Pancreas (tissue), 10 donors: ENCODE measurements around the gene SERPINI1. TPM values are rescaled to one million over a fixed set of nuclear protein-coding genes. Genes with fewer than 3 reads are reported as not detected.

Experiments used
- ATAC-seq, 4 donors: fragments of 200-7000 bp; cut with Tn5 transposase; one replicate each; pipeline versions ENCODE4 v1.8.0 to v1.9.1; 2020; ENCODE audit warnings: mild to moderate bottlenecking in 4 of 4, moderate library complexity in 4 of 4
- DNase-seq, 6 donors: peaks; one replicate each; pipeline ENCODE4 v3.0.0-alpha.2; 2020
- FAIRE-seq: peaks from 2 replicates; lab custom pipeline; 2012; peaks lifted over from hg19 to GRCh38; lab: Jason Lieb, UNC
- H3K27ac ChIP-seq, 4 donors: fragments of 200-600 bp; sonication (generic); 1 replicate in 3 of 4; 2 replicates in 1 of 4; pipeline versions ENCODE4 v1.5.0 to v1.8.0; 2020
- H3K27me3 ChIP-seq, 4 donors: fragments of 200-600 bp; one replicate each; pipeline ENCODE4 v1.8.0; 2021
- H3K36me3 ChIP-seq, 3 donors: fragments of 200-600 bp; sonication (generic) in 1 of 3; one replicate each; pipeline versions ENCODE4 v1.5.0 to v1.8.0; 2020 to 2021
- H3K4me1 ChIP-seq, 3 donors: fragments of 200-600 bp; one replicate each; pipeline ENCODE4 v1.8.0; 2021
- H3K4me3 ChIP-seq, 4 donors: fragments of 200-600 bp; sonication (generic) in 2 of 4; one replicate each; pipeline versions ENCODE4 v1.5.0 to v1.8.0; 2020 to 2021
- H3K9me3 ChIP-seq, 4 donors: fragments of 200-600 bp; one replicate each; pipeline ENCODE4 v1.8.0; 2021
- WGBS, 2 donors: extraction: QIAGEN DNeasy Blood & Tissue Kit; methylation state at CpG; one replicate each; pipeline ENCODE4 v1.1.7; 2013; 5-methylcytosine and 5-hydroxymethylcytosine counted together
- intact Hi-C, 3 donors: fragments of 100-400 bp; cut with DNase I; formaldehyde crosslinking; loops; one replicate each; pipeline versions ENCODE4 v1.11.1 to v1.14.2; 2022
- polyA plus RNA-seq, 2 donors: library from polyadenylated mRNA; stranded (reverse); fragments of 200-250 nt; gene quantifications; one replicate each; pipeline ENCODE4 v1.2.3, GENCODE V29; 2013
- total RNA-seq, 6 donors: library from RNA; stranded (reverse); fragmentation: NEBNext Ultra II Directional in 4 of 6; extraction: Animal tissue kit (Norgen Biotek cat#: 25700) in 4 of 6; gene quantifications; one replicate each; pipeline versions ENCODE4 v1.2.1 to v1.2.4, GENCODE V29; 2021 to 2023
- TF ChIP-seq, protein P1 (sequence below), 4 donors: fragments of 200-600 bp; sonication (generic) in 3 of 4; IDR thresholded peaks; one replicate each; pipeline versions ENCODE4 v1.5.0 to v1.8.0; 2021; ENCODE audit warnings: antibody characterized with exemption in 4 of 4
- donor health status: healthy with polysubstance abuse.
- donor health status: DM: no; HTN: no; CAD: no; lungs with moderate emphysema.
- donor health status: DM: no; HTN: no; CAD: no.
- donor health status: control.
- donor health status: control.
- donor health status: Bipolar disorder and iron deficiency.
- donor health status: DM: yes; HTN: yes; CAD: no.
- donor health status: DM: no; HTN: no; CAD: no.
- donor health status: DM: no; HTN: no; CAD: no.
- donor health status: DM: yes; HTN: yes; CAD: no.

SERPINI1 gene
- total and polyA plus RNA-seq, 8 donors, result 12.1 to 23.7 (median 20.8) TPM

DNA sequence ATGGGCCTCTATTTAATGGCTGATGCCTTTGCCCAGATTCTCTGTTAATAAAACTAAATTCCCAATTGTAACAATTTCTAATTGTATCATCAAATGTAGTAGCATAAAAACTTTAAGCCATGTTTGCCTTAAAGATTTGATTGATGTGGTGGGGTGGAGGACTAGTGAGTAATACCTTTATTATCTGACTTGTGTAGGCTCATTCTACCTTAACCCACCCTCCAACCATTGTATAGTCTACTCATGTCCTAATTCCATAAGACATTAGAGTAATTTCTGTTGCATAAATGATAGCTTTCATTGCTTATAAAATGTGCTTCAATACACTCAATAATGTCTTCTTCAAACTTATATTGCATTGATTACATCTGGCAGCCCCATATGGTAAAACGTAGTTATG is 25.8 kb downstream of the SERPINI1 start:
- TF ChIP-seq, protein P1, sequence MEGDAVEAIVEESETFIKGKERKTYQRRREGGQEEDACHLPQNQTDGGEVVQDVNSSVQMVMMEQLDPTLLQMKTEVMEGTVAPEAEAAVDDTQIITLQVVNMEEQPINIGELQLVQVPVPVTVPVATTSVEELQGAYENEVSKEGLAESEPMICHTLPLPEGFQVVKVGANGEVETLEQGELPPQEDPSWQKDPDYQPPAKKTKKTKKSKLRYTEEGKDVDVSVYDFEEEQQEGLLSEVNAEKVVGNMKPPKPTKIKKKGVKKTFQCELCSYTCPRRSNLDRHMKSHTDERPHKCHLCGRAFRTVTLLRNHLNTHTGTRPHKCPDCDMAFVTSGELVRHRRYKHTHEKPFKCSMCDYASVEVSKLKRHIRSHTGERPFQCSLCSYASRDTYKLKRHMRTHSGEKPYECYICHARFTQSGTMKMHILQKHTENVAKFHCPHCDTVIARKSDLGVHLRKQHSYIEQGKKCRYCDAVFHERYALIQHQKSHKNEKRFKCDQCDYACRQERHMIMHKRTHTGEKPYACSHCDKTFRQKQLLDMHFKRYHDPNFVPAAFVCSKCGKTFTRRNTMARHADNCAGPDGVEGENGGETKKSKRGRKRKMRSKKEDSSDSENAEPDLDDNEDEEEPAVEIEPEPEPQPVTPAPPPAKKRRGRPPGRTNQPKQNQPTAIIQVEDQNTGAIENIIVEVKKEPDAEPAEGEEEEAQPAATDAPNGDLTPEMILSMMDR (IDR thresholded peaks at IDR 0.05), result no peak
- no peak overlapping the region for H3K27ac ChIP-seq
- H3K27me3 ChIP-seq, result no peaks in the 10 kb centered on the region
- ATAC-seq, result no peak
- no peaks in the 10 kb centered on the region for H3K4me1 ChIP-seq
- WGBS, 2 donors, result 85 to 95% methylated on average over 1 of the region's 1 CpG
- DNase-seq, result no peak
- FAIRE-seq, result no peak
- H3K9me3 ChIP-seq, result no peaks in the 10 kb centered on the region
- intact Hi-C loops, result no loop called here
- no peak overlapping the region for H3K4me3 ChIP-seq
- H3K36me3 ChIP-seq, result no peaks in the 10 kb centered on the region

DNA sequence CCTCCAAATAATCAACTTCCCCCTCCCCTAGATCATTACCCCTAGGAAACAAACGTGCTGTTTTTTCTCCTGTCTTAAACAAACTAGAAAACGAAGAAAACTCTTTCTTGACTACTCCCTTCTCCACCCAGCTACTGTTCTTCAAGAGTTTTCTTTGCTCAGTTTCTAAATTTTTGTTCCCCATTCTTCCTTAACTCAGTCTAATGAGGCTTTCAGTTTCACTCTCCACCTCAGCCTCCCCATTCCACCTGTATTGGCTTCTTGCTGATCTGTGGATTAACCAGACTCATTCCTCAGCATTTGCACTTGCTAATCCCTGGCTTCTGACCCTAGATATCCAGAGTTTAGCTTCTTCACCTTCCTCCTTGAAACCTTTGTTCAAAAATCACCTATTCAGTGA is 26.8 kb downstream of the SERPINI1 start:
- intact Hi-C loops, result no loop called here
- FAIRE-seq, result no peak
- no peaks in the 10 kb centered on the region for H3K9me3 ChIP-seq
- DNase-seq, result no peak
- H3K4me1 ChIP-seq, result no peaks in the 10 kb centered on the region
- no peak overlapping the region for H3K27ac ChIP-seq
- ATAC-seq, result no peak
- H3K36me3 ChIP-seq, result no peaks in the 10 kb centered on the region
- H3K27me3 ChIP-seq, result no peaks in the 10 kb centered on the region
- TF ChIP-seq, protein P1 (IDR thresholded peaks at IDR 0.05), result no peak
- no peak overlapping the region for H3K4me3 ChIP-seq
- WGBS, 2 donors, result 63 to 66% methylated on average over 2 of the region's 2 CpGs

DNA sequence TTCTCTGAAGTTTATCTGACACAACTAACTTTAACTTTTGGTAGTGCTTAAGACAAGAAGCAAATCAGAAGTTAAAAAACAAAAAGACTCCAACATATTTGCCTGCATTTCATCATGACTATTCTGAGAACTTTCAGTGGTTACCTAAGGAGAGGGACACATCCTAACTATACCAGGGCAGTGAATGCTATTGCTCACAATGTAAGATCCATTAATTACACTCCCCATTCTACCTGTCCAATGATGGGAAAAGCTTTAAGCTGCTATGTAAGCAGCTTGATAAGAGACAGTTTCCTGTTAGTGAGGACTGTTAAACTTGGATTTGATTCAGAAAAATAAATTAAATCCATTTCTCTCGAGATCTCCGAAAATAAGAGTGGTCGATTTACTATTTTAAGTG is 37.5 kb downstream of the SERPINI1 start:
- WGBS, 2 donors, result 61 to 75% methylated on average over 3 of the region's 3 CpGs

DNA sequence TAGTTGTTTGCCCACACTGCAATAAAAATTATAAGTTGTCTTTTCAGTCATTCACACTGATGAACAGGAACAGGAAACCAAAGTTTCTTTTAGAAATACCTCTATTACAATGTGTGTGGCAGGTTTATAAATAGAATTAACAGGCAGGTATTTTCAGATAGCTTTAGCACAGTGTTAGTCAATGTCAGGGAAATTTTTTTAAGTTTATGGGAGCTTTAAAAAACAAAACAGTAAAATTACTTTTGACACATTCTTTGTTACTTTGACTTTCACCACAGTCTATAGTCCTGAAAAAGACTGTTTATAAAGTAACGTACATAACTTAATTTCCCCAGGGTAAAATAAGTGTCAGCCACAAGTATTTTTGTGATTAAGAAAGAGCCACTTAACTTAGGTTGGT is 38.1 kb downstream of the SERPINI1 start:
- no peak overlapping the region for H3K4me3 ChIP-seq
- no peak for ATAC-seq
- H3K36me3 ChIP-seq, result no peaks in the 10 kb centered on the region
- no peak for DNase-seq
- no peak for FAIRE-seq
- WGBS, 2 donors, result 79 to 87% methylated on average over 1 of the region's 1 CpG
- no peak overlapping the region for H3K27ac ChIP-seq
- TF ChIP-seq, protein P1 (IDR thresholded peaks at IDR 0.05), result no peak
- intact Hi-C loops, result no loop called here
- no peaks in the 10 kb centered on the region for H3K27me3 ChIP-seq
- no peaks in the 10 kb centered on the region for H3K9me3 ChIP-seq
- no peaks in the 10 kb centered on the region for H3K4me1 ChIP-seq

More for the DNA sequence above, 37.5 kb downstream of the SERPINI1 start:
- Histone ChIP-seq H3K4me3 (no peak overlapping the region), H3K4me1 (no peaks in the 10 kb centered on the region), H3K36me3 (no peaks in the 10 kb centered on the region), H3K9me3 (no peaks in the 10 kb centered on the region), H3K27ac (no peak overlapping the region), H3K27me3 (no peaks in the 10 kb centered on the region)
- intact Hi-C loops, result no loop called here
- TF ChIP-seq, protein P1 (IDR thresholded peaks at IDR 0.05), result no peak
- FAIRE-seq, result no peak
- ATAC-seq, result no peak
- DNase-seq, result no peak

DNA sequence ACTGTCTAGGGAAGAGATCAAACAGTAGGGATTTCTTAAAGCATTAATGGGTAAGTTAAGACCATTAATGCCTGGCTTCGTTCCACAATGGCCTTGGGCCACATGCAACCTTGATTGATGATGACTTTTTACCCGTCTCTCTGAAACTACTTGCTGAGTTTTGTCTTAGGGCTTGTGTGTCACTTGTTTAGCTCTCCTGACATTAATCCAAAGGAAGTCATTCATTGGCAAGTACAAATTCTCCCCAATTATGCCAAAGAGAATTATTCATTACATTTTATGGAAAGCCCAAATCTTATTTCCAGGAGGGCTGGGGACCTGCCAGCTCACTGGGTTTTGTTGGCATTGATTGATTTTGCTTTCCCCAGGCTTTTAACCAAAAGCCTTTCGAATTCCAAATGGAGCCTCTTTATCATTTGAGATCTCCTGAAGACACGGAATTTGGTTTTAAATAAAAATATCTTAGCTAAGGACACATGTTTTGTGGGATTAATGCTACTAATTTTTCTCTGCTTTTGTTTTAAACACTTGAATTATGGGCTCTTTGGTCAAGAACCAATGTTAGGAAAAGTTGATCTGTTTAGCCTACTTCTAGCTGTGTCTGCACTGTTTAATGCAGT is 40.7 kb downstream of the SERPINI1 start:
- Histone ChIP-seq H3K4me1 (no peaks in the 10 kb centered on the region), H3K27me3 (no peaks in the 10 kb centered on the region), H3K27ac (no peak overlapping the region), H3K4me3 (no peak overlapping the region), H3K9me3 (no peaks in the 10 kb centered on the region), H3K36me3 (no peaks in the 10 kb centered on the region)
- TF ChIP-seq, protein P1 (IDR thresholded peaks at IDR 0.05), result no peak
- intact Hi-C loops, result no loop called here
- FAIRE-seq (no peak), ATAC-seq (no peak), DNase-seq (no peak)
- 31 to 40% methylated on average over 4 of the region's 4 CpGs for WGBS, 2 donors
